HEK293T (cell line): ENCODE data around the gene PRDM8.
A peak's percentile ranks its signal among the peaks of the same experiment; 100 is the strongest.

Experiments used
- CTCF ChIA-PET: fragments of 350-600 bp; formaldehyde crosslinking; extraction: SDS; loops from one replicate; lab custom pipeline; 2021; ENCODE audit warnings: antibody characterized with exemption, inconsistent platforms; lab: Yijun Ruan, JAX
- POLR2A ChIA-PET: fragments of 350-600 bp; formaldehyde crosslinking; extraction: SDS; loops from one replicate; lab custom pipeline; 2020; ENCODE audit warnings: antibody characterized with exemption, inconsistent platforms; lab: Yijun Ruan, JAX
- DNase-seq: peaks from one replicate; pipeline ENCODE4 v3.0.0; 2012; ENCODE audit warnings: mixed read lengths; ENCODE audit errors: extremely low spot score
- ARNT ChIP-seq: fragments of 450-650 bp; IDR thresholded peaks from 2 replicates; pipeline ENCODE4 v1.6.1; 2017; ENCODE audit warnings: mild to moderate bottlenecking
- BHLHE40 ChIP-seq: fragments of 450-650 bp; IDR thresholded peaks from 2 replicates; pipeline ENCODE4 v1.6.1; 2016; ENCODE audit warnings: mild to moderate bottlenecking, moderate library complexity, borderline replicate concordance
- CTBP1 ChIP-seq: fragments of 450-650 bp; IDR thresholded peaks from 2 replicates; pipeline ENCODE4 v1.6.1; 2016; ENCODE audit warnings: borderline replicate concordance
- ELF4 ChIP-seq: fragments of 450-650 bp; IDR thresholded peaks from 2 replicates; pipeline ENCODE4 v1.6.1; 2017; ENCODE audit warnings: antibody characterized with exemption
- FOXA1 ChIP-seq: fragments of 450-650 bp; IDR thresholded peaks from 2 replicates; pipeline ENCODE4 v1.6.1; 2016; ENCODE audit warnings: mild to moderate bottlenecking
- FOXK2 ChIP-seq: fragments of 450-650 bp; IDR thresholded peaks from 2 replicates; pipeline ENCODE4 v1.6.1; 2016; ENCODE audit warnings: mild to moderate bottlenecking
- FOXM1 ChIP-seq: fragments of 450-650 bp; IDR thresholded peaks from 2 replicates; pipeline ENCODE4 v1.6.1; 2017; ENCODE audit warnings: mild to moderate bottlenecking, borderline replicate concordance
- HDGF ChIP-seq: fragments of 450-650 bp; IDR thresholded peaks from 2 replicates; pipeline ENCODE4 v1.6.1; 2017; ENCODE audit warnings: antibody characterized with exemption, borderline replicate concordance
- L3MBTL2 ChIP-seq: fragments of 450-650 bp; conservative IDR thresholded peaks from 2 replicates; pipeline ENCODE4 v1.6.1; 2016; ENCODE audit warnings: mild to moderate bottlenecking
- LEF1 ChIP-seq: fragments of 450-650 bp; IDR thresholded peaks from 2 replicates; pipeline ENCODE4 v1.6.1; 2017; ENCODE audit warnings: mild to moderate bottlenecking, borderline replicate concordance
- NFRKB ChIP-seq: fragments of 450-650 bp; IDR thresholded peaks from 2 replicates; pipeline ENCODE4 v1.6.1; 2016; ENCODE audit warnings: mild to moderate bottlenecking, moderate library complexity
- SP1 ChIP-seq: fragments of 450-650 bp; IDR thresholded peaks from 2 replicates; pipeline ENCODE4 v1.6.1; 2017
- SUZ12 ChIP-seq: fragments of 450-650 bp; IDR thresholded peaks from 2 replicates; pipeline ENCODE4 v1.6.1; 2016; ENCODE audit warnings: mild to moderate bottlenecking
- TARDBP ChIP-seq: fragments of 450-650 bp; IDR thresholded peaks from 2 replicates; pipeline ENCODE4 v1.6.1; 2016
- ZNF384 ChIP-seq: fragments of 450-650 bp; IDR thresholded peaks from 2 replicates; pipeline ENCODE4 v1.6.1; 2016
- TF ChIP-seq, protein P1 (sequence below): fragments of 450-650 bp; IDR thresholded peaks from 2 replicates; pipeline ENCODE4 v1.6.1; 2016

The PRDM8 gene

GRCh38 chr4:80213117-80213815 is 16.0 kb downstream of the PRDM8 start:
- TF ChIP-seq FOXM1 (no peak), ZNF384 (no peak), NFRKB (no peak), HDGF (no peak)
- no peak for DNase-seq
- ChIA-PET POLR2A (interaction anchor here (1.2 to 1.6 kb wide), 2 partner anchors 11 to 16 kb away, joined by 4 to 5 read pairs; no protein-coding TSS in a partner anchor), CTCF (interaction anchor here (0.6 to 2.1 kb wide), 5 partner anchors 16 to 1553 kb away, joined by 3 to 6 read pairs (median 3); partner anchors contain the start of gene PRDM8)

- no peak for DNase-seq
- POLR2A ChIA-PET, result no interaction called here
- TF ChIP-seq SP1 (no peak), HDGF (no peak), FOXK2 (no peak), LEF1 (no peak), ZNF384 (no peak), ELF4 (no peak), ARNT (no peak), L3MBTL2 (no peak), BHLHE40 (no peak), CTBP1 (no peak), FOXA1 (no peak)
- CTCF ChIA-PET, result interaction anchor here (0.7 kb wide), 1 partner anchor 92 kb away, joined by 5 read pairs; no protein-coding TSS in a partner anchor
Measured at GRCh38 chr4:80215449-80216052, 18.2 kb downstream of the PRDM8 start.

- DNase-seq, result no peak
- CTCF ChIA-PET, result interaction anchor here (0.7 kb wide), 1 partner anchor 91 kb away, joined by 5 read pairs; no protein-coding TSS in a partner anchor
- TF ChIP-seq SUZ12 (no peak), TARDBP (no peak), HDGF (no peak), ZNF384 (no peak), L3MBTL2 (no peak), BHLHE40 (no peak), LEF1 (no peak), FOXK2 (no peak), FOXM1 (no peak), ELF4 (no peak), FOXA1 (no peak), NFRKB (no peak), CTBP1 (no peak), SP1 (no peak), ARNT (no peak)
- TF ChIP-seq, protein P1, sequence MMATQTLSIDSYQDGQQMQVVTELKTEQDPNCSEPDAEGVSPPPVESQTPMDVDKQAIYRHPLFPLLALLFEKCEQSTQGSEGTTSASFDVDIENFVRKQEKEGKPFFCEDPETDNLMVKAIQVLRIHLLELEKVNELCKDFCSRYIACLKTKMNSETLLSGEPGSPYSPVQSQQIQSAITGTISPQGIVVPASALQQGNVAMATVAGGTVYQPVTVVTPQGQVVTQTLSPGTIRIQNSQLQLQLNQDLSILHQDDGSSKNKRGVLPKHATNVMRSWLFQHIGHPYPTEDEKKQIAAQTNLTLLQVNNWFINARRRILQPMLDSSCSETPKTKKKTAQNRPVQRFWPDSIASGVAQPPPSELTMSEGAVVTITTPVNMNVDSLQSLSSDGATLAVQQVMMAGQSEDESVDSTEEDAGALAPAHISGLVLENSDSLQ, result no peak
- POLR2A ChIA-PET, result no interaction called here
Measured at GRCh38 chr4:80216100-80216761, 18.9 kb downstream of the PRDM8 start.

- ChIA-PET CTCF (interaction anchor here (0.8 to 2.3 kb wide), 5 partner anchors 10 to 301 kb away, joined by 3 to 12 read pairs (median 3); partner anchors contain the start of gene CFAP299), POLR2A (interaction anchor here (1.3 kb wide), 1 partner anchor 47 kb away, joined by 9 read pairs; the partner anchor contains the start of gene FGF5)
- DNase-seq, result peak; percentile 13
- TF ChIP-seq ARNT (no peak), ZNF384 (no peak), NFRKB (no peak), FOXM1 (no peak)
Measured at GRCh38 chr4:80219301-80220025, 22.2 kb downstream of the PRDM8 start.

DNA sequence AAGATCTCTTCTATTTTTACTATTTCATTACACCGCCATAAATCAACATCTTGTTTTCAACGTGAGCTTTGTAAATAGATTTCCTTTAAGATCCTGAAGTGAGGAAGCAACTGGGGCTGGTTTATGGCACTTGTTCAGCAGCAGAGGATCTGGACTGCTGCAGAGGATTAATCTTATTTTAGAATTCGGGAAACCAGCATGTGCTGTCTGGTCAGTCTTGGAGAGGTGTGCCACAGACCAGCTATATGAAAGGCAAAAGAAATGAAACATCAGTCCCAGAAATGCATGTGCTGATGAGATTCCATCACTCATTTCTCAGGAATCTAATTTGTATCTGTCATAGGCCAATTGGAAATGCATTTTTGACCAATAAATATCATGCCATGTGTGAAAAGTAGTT is 23.4 kb downstream of the PRDM8 start:
- TF ChIP-seq FOXA1, result no peak
- no peak for TF ChIP-seq SP1
- no peak for TF ChIP-seq ZNF384
- no peak for TF ChIP-seq ARNT
- no peak for TF ChIP-seq L3MBTL2
- no peak for TF ChIP-seq TARDBP
- TF ChIP-seq BHLHE40, result no peak
- no peak for TF ChIP-seq FOXK2
- DNase-seq, result no peak
- ChIA-PET POLR2A (interaction anchor here (1.3 kb wide), 1 partner anchor 45 kb away, joined by 9 read pairs; the partner anchor contains the start of gene FGF5), CTCF (interaction anchor here (0.7 to 2.3 kb wide), 6 partner anchors 9 to 1267 kb away, joined by 3 to 12 read pairs (median 4); partner anchors contain the start of genes CFAP299 and PRDM8)

DNA sequence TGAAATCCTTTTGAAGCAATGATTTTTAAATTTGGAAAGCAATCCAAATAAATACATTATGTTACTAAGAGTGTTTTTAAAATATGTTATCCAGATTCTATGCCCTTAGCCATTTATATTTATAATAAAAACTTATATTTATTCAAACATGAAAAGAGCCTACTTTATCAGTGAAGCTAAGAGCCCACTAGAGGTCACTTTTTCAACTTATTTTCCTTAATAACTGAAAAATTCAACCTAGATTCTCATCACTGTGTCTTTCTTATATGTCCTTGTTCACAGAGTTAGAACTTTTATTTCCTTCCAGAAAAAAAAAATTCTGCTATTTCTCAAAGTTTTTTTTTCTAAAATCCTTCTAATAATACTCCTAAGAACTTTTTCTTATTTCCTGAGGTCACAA is 23.9 kb downstream of the PRDM8 start:
- no peak for TF ChIP-seq FOXA1
- TF ChIP-seq TARDBP, result no peak
- TF ChIP-seq FOXM1, result no peak
- TF ChIP-seq ELF4, result no peak
- TF ChIP-seq HDGF, result no peak
- no peak for TF ChIP-seq ARNT
- TF ChIP-seq SP1, result no peak
- TF ChIP-seq BHLHE40, result no peak
- DNase-seq, result no peak
- ChIA-PET POLR2A (no interaction called here), CTCF (interaction anchor here (1.2 to 2.3 kb wide), 3 partner anchors 9 to 115 kb away, joined by 5 to 12 read pairs (median 7); partner anchors contain the start of genes CFAP299 and PRDM8)
